H1 (cell line): ENCODE measurements around the gene SMOC2. TPM values are rescaled to one million over a fixed set of nuclear protein-coding genes. Genes with fewer than 3 reads are reported as not detected.

Experiments
- CBX8 ChIP-seq: fragments of 300-800, 300-1000 bp; sonication (generic); IDR thresholded peaks from 2 replicates; pipeline ENCODE4 v1.7.1; 2016; ENCODE audit warnings: low read depth, low read length, borderline replicate concordance
- CREB1 ChIP-seq: IDR thresholded peaks from 2 replicates; pipeline ENCODE4 v1.6.1; 2012; ENCODE audit warnings: inconsistent platforms
- HDAC2 ChIP-seq, 2 experiments: fragments of 300-600 bp in 1 of 2; sonication (generic) in 1 of 2; IDR thresholded peaks; 2 replicates each; pipeline ENCODE4 v1.6.1; 2011 to 2012; ENCODE audit warnings: low read depth in 2 of 2, low read length in 2 of 2, mild to moderate bottlenecking in 2 of 2, moderate library complexity in 2 of 2, borderline replicate concordance in 1 of 2, inconsistent platforms in 1 of 2
- JUND ChIP-seq: IDR thresholded peaks from 2 replicates; pipeline ENCODE4 v1.6.1; 2011; ENCODE audit warnings: mild to moderate bottlenecking, improper control_type of control experiment, low read length
- RAD21 ChIP-seq, 2 experiments: IDR thresholded peaks in 1 of 2; conservative IDR thresholded peaks in 1 of 2; 2 replicates each; pipeline ENCODE4 v1.6.1; 2011; ENCODE audit warnings: low read depth in 2 of 2, low read length in 2 of 2, improper control_type of control experiment in 1 of 2, inconsistent platforms in 1 of 2, mild to moderate bottlenecking in 1 of 2, moderate library complexity in 1 of 2
- RFX5 ChIP-seq: IDR thresholded peaks from 2 replicates; pipeline ENCODE4 v1.6.1; 2011; ENCODE audit warnings: low read depth, low read length, improper control_type of control experiment, borderline replicate concordance
- polyA plus RNA-seq, 7 experiments: library from polyadenylated mRNA; depleted of rRNA in 3 of 7; stranded (reverse) in 5 of 7; unstranded in 2 of 7; fragments of >200 nt in 5 of 7; fragments of 200-250 nt in 2 of 7; gene quantifications; 1 replicate in 5 of 7; 2 replicates in 1 of 7; 4 replicates in 1 of 7; pipeline versions ENCODE4 v1.2.1 to v1.2.3, GENCODE V29; 2011 to 2013; ENCODE audit warnings: missing spikeins in 2 of 7, mixed read lengths in 2 of 7
- total RNA-seq: library from RNA; stranded (reverse); fragmentation: NEBNext Ultra II Directional; extraction: Animal tissue kit (Norgen Biotek cat#: 25700); gene quantifications from 2 replicates; pipeline ENCODE4 v1.2.1, GENCODE V29; 2021
- TF ChIP-seq, protein P1 (sequence below), 3 experiments: IDR thresholded peaks; 1 replicate in 2 of 3; 2 replicates in 1 of 3; pipeline versions ENCODE4 v1.5.1 to v1.6.1; 2011; ENCODE audit warnings: low read length in 3 of 3, mild to moderate bottlenecking in 3 of 3, inconsistent platforms in 2 of 3, low read depth in 1 of 3, moderate library complexity in 1 of 3; ENCODE audit not compliant: insufficient read depth in 1 of 3; ENCODE audit errors: control extremely low read depth in 1 of 3
- TF ChIP-seq, protein P2 (sequence below): fragments of 300-600 bp; sonication (generic); IDR thresholded peaks from 2 replicates; pipeline ENCODE4 v1.7.1; 2012; ENCODE audit warnings: low read length, moderate library complexity, mild to moderate bottlenecking, inconsistent platforms; ENCODE audit not compliant: insufficient replicate concordance

The SMOC2 gene
- total and polyA plus RNA-seq, 2 of the 8 experiments (the other 6 are each of a cell fraction or from before 2014, with no cell fraction given) = 7.7 to 8.5 TPM

DNA sequence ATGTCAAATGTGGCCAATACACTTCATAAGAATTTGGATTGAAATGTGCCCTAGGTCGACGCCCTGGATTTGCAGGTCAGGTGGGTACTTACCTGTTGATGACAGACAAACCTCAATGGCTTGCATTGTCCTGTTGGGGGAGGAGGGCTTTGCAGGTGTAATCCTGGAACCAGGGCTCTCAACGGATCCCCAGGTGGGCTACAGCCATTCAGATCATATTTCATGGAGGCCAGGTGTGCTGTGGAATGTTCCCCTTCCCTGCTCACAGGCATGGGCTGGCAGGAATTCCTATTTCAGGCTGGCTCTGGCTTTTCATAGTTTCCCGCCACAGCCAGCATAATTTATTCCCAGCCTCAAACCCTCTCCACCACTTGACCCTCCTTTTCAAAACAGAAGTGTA is 254.7 kb downstream of the SMOC2 start (continued):
- no peak for TF ChIP-seq CBX8
- TF ChIP-seq, protein P1, sequence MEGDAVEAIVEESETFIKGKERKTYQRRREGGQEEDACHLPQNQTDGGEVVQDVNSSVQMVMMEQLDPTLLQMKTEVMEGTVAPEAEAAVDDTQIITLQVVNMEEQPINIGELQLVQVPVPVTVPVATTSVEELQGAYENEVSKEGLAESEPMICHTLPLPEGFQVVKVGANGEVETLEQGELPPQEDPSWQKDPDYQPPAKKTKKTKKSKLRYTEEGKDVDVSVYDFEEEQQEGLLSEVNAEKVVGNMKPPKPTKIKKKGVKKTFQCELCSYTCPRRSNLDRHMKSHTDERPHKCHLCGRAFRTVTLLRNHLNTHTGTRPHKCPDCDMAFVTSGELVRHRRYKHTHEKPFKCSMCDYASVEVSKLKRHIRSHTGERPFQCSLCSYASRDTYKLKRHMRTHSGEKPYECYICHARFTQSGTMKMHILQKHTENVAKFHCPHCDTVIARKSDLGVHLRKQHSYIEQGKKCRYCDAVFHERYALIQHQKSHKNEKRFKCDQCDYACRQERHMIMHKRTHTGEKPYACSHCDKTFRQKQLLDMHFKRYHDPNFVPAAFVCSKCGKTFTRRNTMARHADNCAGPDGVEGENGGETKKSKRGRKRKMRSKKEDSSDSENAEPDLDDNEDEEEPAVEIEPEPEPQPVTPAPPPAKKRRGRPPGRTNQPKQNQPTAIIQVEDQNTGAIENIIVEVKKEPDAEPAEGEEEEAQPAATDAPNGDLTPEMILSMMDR (IDR thresholded peaks at IDR 0.05; ENCODE audit: control extremely low read depth in 1 of 3, insufficient read depth in 1 of 3, low read depth in 1 of 3, low read length in 3 of 3) = no peak
- TF ChIP-seq CREB1 = peak; percentile 28; the same call in 1 of the 2 replicates
- TF ChIP-seq, protein P2, sequence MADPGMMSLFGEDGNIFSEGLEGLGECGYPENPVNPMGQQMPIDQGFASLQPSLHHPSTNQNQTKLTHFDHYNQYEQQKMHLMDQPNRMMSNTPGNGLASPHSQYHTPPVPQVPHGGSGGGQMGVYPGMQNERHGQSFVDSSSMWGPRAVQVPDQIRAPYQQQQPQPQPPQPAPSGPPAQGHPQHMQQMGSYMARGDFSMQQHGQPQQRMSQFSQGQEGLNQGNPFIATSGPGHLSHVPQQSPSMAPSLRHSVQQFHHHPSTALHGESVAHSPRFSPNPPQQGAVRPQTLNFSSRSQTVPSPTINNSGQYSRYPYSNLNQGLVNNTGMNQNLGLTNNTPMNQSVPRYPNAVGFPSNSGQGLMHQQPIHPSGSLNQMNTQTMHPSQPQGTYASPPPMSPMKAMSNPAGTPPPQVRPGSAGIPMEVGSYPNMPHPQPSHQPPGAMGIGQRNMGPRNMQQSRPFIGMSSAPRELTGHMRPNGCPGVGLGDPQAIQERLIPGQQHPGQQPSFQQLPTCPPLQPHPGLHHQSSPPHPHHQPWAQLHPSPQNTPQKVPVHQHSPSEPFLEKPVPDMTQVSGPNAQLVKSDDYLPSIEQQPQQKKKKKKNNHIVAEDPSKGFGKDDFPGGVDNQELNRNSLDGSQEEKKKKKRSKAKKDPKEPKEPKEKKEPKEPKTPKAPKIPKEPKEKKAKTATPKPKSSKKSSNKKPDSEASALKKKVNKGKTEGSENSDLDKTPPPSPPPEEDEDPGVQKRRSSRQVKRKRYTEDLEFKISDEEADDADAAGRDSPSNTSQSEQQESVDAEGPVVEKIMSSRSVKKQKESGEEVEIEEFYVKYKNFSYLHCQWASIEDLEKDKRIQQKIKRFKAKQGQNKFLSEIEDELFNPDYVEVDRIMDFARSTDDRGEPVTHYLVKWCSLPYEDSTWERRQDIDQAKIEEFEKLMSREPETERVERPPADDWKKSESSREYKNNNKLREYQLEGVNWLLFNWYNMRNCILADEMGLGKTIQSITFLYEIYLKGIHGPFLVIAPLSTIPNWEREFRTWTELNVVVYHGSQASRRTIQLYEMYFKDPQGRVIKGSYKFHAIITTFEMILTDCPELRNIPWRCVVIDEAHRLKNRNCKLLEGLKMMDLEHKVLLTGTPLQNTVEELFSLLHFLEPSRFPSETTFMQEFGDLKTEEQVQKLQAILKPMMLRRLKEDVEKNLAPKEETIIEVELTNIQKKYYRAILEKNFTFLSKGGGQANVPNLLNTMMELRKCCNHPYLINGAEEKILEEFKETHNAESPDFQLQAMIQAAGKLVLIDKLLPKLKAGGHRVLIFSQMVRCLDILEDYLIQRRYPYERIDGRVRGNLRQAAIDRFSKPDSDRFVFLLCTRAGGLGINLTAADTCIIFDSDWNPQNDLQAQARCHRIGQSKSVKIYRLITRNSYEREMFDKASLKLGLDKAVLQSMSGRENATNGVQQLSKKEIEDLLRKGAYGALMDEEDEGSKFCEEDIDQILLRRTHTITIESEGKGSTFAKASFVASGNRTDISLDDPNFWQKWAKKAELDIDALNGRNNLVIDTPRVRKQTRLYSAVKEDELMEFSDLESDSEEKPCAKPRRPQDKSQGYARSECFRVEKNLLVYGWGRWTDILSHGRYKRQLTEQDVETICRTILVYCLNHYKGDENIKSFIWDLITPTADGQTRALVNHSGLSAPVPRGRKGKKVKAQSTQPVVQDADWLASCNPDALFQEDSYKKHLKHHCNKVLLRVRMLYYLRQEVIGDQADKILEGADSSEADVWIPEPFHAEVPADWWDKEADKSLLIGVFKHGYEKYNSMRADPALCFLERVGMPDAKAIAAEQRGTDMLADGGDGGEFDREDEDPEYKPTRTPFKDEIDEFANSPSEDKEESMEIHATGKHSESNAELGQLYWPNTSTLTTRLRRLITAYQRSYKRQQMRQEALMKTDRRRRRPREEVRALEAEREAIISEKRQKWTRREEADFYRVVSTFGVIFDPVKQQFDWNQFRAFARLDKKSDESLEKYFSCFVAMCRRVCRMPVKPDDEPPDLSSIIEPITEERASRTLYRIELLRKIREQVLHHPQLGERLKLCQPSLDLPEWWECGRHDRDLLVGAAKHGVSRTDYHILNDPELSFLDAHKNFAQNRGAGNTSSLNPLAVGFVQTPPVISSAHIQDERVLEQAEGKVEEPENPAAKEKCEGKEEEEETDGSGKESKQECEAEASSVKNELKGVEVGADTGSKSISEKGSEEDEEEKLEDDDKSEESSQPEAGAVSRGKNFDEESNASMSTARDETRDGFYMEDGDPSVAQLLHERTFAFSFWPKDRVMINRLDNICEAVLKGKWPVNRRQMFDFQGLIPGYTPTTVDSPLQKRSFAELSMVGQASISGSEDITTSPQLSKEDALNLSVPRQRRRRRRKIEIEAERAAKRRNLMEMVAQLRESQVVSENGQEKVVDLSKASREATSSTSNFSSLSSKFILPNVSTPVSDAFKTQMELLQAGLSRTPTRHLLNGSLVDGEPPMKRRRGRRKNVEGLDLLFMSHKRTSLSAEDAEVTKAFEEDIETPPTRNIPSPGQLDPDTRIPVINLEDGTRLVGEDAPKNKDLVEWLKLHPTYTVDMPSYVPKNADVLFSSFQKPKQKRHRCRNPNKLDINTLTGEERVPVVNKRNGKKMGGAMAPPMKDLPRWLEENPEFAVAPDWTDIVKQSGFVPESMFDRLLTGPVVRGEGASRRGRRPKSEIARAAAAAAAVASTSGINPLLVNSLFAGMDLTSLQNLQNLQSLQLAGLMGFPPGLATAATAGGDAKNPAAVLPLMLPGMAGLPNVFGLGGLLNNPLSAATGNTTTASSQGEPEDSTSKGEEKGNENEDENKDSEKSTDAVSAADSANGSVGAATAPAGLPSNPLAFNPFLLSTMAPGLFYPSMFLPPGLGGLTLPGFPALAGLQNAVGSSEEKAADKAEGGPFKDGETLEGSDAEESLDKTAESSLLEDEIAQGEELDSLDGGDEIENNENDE = no peak
- peak; percentile 1 to 23; a peak in 1 of 4 replicates for TF ChIP-seq RAD21 (IDR thresholded peaks at IDR 0.05 in 1 of 2, conservative IDR thresholded peaks at IDR 0.05 in 1 of 2; ENCODE audit: low read depth in 2 of 2, low read length in 2 of 2)
- TF ChIP-seq JUND = no peak
- no peak; a peak in 1 of 4 replicates for TF ChIP-seq HDAC2 (IDR thresholded peaks at IDR 0.05; ENCODE audit: borderline replicate concordance in 1 of 2, low read depth in 2 of 2, low read length in 2 of 2)
- TF ChIP-seq RFX5 = no peak
